Tibial artery (tissue), 4 donors: ENCODE data around the gene RPRD1B.
A peak's percentile ranks its signal among the peaks of the same experiment; 100 is the strongest.

Experiments
- DNase-seq, 2 donors: peaks; one replicate each; pipeline ENCODE4 v3.0.0-alpha.2; 2019
- H3K27ac ChIP-seq, 2 donors: fragments of 200-600 bp; sonication (generic) in 1 of 2; 1 replicate in 1 of 2; 2 replicates in 1 of 2; pipeline ENCODE4 v1.5.1; 2018 to 2019; ENCODE audit warnings: mild to moderate bottlenecking in 1 of 2
- H3K27me3 ChIP-seq, 2 donors: fragments of 200-600 bp; sonication (generic) in 1 of 2; one replicate each; pipeline versions ENCODE4 v1.5.1 to v1.6.0; 2016 to 2019
- H3K36me3 ChIP-seq, 3 donors: fragments of 200-600 bp; sonication (generic) in 2 of 3; one replicate each; pipeline ENCODE4 v1.5.1; 2016 to 2019; ENCODE audit warnings: mild to moderate bottlenecking in 2 of 3
- H3K4me1 ChIP-seq, 4 donors: fragments of 200-600 bp; sonication (generic) in 2 of 4; 1 replicate in 3 of 4; 2 replicates in 1 of 4; pipeline ENCODE4 v1.5.1; 2016 to 2019
- H3K4me3 ChIP-seq, 2 donors: fragments of 200-600 bp; sonication (generic) in 1 of 2; 1 replicate in 1 of 2; 2 replicates in 1 of 2; pipeline ENCODE4 v1.5.1; 2018 to 2019; ENCODE audit warnings: mild to moderate bottlenecking in 2 of 2
- H3K9me3 ChIP-seq, 3 donors: fragments of 200-600 bp; sonication (generic) in 1 of 3; one replicate each; pipeline ENCODE4 v1.5.1; 2016 to 2019
- intact Hi-C: fragments of 100-400 bp; cut with DNase I; formaldehyde crosslinking; loops from one replicate; pipeline ENCODE4 v1.15.0; 2023; ENCODE audit warnings: low total_unique reads
- TF ChIP-seq, protein P1 (sequence below), 2 experiments: fragments of 200-600 bp in 1 of 2; fragments of 450-650 bp in 1 of 2; IDR thresholded peaks; one replicate each; pipeline ENCODE4 v1.5.1; 2017 to 2019; ENCODE audit warnings: antibody characterized with exemption in 2 of 2, mild to moderate bottlenecking in 1 of 2, moderate library complexity in 1 of 2

The RPRD1B gene

DNA sequence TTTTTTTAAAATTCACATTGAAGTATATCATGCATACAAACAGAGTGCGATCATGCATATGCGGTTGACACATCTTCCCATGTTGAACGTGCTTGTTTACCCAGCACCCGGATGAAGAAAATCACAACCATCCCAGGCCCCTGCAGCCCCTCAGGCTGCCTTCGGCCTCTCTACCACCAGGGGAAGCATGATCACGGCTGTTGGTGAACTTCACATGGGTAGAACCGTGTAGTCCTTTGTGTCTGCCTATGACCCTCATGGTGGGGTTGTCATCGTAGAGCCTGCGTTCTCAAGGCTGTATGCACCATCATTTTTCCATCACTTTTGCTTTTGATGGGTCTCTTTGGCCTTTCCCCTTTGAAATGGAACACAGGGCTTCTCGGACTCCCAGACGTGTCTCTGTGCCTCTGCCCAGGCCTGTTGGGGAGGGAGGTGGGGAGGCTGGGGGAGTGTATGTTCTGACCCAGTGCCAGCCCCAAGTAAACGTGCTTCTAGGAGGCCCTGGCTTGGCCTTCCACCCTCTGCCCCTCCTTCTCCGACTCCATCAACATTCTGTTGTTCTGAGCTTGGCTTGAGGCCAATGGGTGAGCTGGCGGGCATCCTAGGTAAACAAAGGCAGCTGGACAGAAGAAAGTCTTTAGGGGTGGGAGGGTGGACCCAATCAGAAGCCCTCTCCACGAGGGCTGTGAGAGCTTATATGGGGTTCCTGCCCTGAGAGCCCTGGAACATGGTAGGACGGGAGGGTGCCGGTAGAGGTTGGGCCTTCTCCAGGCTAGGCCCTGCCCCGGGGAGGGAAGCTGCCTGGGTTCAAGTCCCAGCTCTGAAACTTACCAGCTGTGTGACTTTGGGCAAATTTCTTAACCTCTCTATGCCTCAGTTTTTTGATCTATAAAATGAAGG lies 91.9 kb downstream of the RPRD1B start:
- peak; percentile 91 to 97 for DNase-seq
- TF ChIP-seq, protein P1, sequence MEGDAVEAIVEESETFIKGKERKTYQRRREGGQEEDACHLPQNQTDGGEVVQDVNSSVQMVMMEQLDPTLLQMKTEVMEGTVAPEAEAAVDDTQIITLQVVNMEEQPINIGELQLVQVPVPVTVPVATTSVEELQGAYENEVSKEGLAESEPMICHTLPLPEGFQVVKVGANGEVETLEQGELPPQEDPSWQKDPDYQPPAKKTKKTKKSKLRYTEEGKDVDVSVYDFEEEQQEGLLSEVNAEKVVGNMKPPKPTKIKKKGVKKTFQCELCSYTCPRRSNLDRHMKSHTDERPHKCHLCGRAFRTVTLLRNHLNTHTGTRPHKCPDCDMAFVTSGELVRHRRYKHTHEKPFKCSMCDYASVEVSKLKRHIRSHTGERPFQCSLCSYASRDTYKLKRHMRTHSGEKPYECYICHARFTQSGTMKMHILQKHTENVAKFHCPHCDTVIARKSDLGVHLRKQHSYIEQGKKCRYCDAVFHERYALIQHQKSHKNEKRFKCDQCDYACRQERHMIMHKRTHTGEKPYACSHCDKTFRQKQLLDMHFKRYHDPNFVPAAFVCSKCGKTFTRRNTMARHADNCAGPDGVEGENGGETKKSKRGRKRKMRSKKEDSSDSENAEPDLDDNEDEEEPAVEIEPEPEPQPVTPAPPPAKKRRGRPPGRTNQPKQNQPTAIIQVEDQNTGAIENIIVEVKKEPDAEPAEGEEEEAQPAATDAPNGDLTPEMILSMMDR (IDR thresholded peaks at IDR 0.05) = peak in 1 of 2 experiments; percentile 7
- Histone ChIP-seq H3K4me3 (no peak overlapping the region), H3K27me3 (no peaks in the 10 kb centered on the region), H3K36me3 (peaks cover 10 to 18% (median 14%) of the 10 kb centered on the region in 3 donors), H3K4me1 (peaks cover 9 to 49% (median 34%) of the 10 kb centered on the region in 4 donors), H3K9me3 (no peaks in the 10 kb centered on the region), H3K27ac (peak overlapping the region; percentile 82 to 84)
- intact Hi-C loops = no loop called here

DNA sequence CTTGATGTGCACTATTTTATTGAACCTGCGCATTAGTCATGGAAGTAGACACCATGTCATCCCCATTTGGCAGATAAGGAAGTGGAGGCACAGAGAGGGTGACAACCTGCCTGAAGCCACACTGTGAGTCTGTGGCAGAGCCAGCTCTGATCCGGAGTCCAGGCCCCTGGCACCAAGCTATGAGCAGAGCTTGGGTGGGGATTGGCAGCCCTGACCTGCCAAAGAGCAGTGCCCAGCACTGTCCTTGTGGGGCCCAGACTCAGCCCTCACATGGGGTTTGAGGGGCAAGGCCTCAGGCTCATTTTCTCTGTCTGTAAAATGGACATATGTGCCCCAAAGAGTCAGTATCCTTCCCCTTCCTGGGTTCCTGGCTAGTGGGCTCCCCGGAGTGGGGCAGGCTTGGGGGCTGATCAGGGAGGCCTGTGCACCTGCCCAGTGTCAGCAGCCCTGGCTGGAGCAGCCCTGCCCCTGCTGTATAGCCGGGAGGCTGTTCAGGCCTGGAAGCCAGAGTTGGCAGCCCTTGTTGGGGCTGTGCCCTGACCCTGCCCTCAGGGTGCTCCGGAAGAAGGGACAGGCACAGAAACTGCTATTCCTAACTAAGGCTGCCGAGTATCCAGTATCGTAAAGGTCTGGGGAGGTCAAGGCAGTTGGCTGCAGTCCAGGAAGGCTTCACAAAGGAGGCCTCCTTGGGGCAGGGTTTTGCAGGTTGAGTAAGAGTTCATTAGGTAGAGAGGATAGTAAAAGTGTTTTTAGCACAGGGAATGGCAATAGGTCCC lies 92.8 kb downstream of the RPRD1B start:
- TF ChIP-seq, protein P1 (IDR thresholded peaks at IDR 0.05) = no peak
- Histone ChIP-seq H3K27ac (peak overlapping the region; percentile 82 to 84), H3K36me3 (peaks cover 19 to 27% (median 23%) of the 10 kb centered on the region in 3 donors), H3K27me3 (no peaks in the 10 kb centered on the region), H3K9me3 (no peaks in the 10 kb centered on the region), H3K4me1 (peaks cover 9 to 44% (median 33%) of the 10 kb centered on the region in 4 donors), H3K4me3 (no peak overlapping the region)
- intact Hi-C loops = no loop called here
- DNase-seq = peak; percentile 28 to 71

DNA sequence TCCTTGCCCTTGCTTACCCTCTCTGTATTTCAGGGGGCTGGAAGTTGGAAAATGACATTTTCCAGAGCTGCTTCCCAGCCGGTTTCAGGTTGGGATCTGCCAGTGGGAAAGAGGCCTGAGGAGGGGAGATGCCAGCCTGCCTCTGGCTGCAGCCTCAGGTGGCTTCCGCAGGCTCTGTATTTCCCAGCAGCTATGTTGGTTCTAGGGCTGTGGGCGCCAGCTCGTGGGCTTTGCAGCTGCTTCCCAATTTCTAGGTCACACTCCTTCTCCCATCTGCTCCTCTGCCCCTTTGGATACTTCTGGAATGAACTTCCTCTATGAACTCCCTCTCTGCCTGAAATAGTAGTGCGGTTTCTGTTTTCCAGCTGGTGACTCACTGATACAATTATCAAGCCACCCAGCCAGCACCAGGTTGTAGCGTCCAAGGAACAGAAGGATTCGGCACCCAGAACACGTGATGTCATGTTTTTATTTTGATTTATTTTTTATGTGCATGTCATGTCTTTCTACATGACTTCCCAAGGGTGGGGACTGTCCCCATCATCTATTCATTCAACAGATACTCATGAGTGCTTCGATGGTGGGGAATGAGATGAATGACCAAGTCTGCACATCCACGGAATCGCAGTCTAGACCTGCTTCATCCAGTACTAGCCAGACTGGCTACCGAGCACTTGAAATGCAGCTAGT lies 93.5 kb downstream of the RPRD1B start:
- peak; percentile 69 to 79 for DNase-seq
- H3K27ac ChIP-seq = peak overlapping the region; percentile 82 to 84
- H3K4me1 ChIP-seq = peaks cover 9 to 44% (median 33%) of the 10 kb centered on the region in 4 donors
- peaks cover 27 to 33% (median 30%) of the 10 kb centered on the region in 3 donors for H3K36me3 ChIP-seq
- intact Hi-C loops = no loop called here
- H3K27me3 ChIP-seq = no peaks in the 10 kb centered on the region
- H3K9me3 ChIP-seq = no peaks in the 10 kb centered on the region
- no peak overlapping the region for H3K4me3 ChIP-seq
- TF ChIP-seq, protein P1 (IDR thresholded peaks at IDR 0.05) = no peak

DNA sequence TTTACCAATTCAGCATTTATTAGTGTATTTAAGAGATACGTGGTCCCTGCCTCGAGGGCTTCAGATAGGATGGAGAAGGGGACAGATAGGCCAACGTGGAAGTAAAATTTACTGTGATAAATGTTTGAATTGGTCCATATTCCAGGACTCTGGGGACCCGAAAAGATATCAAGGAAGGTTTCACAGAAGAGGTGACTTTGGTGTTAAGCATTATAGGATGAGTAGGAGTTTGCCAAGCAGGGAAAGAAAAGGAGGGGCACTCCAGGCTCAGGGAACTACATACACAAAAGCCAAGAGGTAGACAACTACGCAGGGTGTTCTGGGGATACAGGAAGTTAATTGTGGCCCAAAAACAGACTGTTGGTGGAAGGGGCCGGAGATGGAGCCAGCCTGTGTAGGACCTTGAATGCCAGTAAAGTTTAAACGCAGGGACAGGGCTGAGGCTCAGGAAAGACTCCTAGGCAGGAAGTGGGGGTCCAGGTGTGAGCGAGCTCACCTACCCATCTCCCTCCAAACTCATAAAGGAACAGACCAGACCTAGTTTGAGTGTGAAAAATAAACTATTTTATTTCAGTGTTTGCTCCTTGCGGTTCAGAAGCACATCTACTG lies 94.5 kb downstream of the RPRD1B start:
- H3K4me3 ChIP-seq = no peak overlapping the region
- DNase-seq = peak in 1 of 2 donors; percentile 13
- TF ChIP-seq, protein P1 (IDR thresholded peaks at IDR 0.05) = no peak
- intact Hi-C loops = no loop called here
- peaks cover 36 to 43% (median 40%) of the 10 kb centered on the region in 3 donors for H3K36me3 ChIP-seq
- H3K27ac ChIP-seq = peak overlapping the region; percentile 82 to 84
- no peaks in the 10 kb centered on the region for H3K27me3 ChIP-seq
- peaks cover 9 to 41% (median 33%) of the 10 kb centered on the region in 4 donors for H3K4me1 ChIP-seq
- H3K9me3 ChIP-seq = no peaks in the 10 kb centered on the region

DNA sequence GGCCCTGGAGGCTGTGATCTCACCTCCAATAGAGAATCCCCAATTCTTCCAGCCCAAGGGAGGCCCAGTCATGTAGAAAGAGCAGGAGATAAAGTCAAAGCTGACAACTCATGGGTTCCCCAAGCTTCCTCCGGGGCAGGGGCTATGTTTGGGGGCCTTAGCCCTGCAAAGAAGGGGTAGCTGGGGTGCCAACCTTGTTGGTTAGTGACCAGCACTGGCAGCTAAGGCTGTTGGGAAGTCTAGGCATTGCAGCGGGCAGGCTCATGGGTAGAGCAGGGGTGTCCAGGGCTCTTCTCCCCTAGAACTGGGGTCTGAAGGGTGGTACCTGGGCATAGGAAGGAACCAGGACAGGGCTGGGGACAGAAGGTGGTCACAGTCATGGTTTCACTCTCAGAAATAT lies 95.1 kb downstream of the RPRD1B start:
- Histone ChIP-seq H3K27me3 (no peaks in the 10 kb centered on the region), H3K9me3 (no peaks in the 10 kb centered on the region), H3K4me1 (peaks cover 9 to 38% (median 32%) of the 10 kb centered on the region in 4 donors), H3K27ac (peak overlapping the region; percentile 82 to 84), H3K4me3 (no peak overlapping the region), H3K36me3 (peaks cover 43 to 49% (median 47%) of the 10 kb centered on the region in 3 donors)
- TF ChIP-seq, protein P1 (IDR thresholded peaks at IDR 0.05) = no peak
- DNase-seq = peak in 1 of 2 donors; percentile 18
- intact Hi-C loops = no loop called here
